Endothelial cell of umbilical vein (primary cell): Measurements from ENCODE around the gene BLM. TPM values are rescaled to one million over a fixed set of nuclear protein-coding genes. Genes with fewer than 3 reads are reported as not detected.

Source experiments
- BruUV-seq: library from RNA; stranded (reverse); fragments of 400-500 nt; replicated peaks from 2 replicates; lab custom pipeline; 2021; lab: Mats Ljungman, UMichigan
- CTCF ChIA-PET: fragments of 300-600, 350-600 bp; sonication (Branson Sonifier 250); formaldehyde crosslinking; loops from one replicate; lab custom pipeline; 2021; ENCODE audit warnings: antibody characterized with exemption, inconsistent platforms; lab: Charles Lee
- POLR2A ChIA-PET: fragments of 300-600, 350-600 bp; sonication (Branson Sonifier 250); formaldehyde crosslinking; loops from one replicate; lab custom pipeline; 2021; ENCODE audit warnings: antibody characterized with exemption, inconsistent platforms; lab: Charles Lee
- DNase-seq: peaks from one replicate; pipeline ENCODE4 v3.0.0-alpha.2; 2011; ENCODE audit warnings: low read depth, low spot score
- FAIRE-seq: peaks from 2 replicates; lab custom pipeline; 2011; peaks lifted over from hg19 to GRCh38; lab: Jason Lieb, UNC
- H2AFZ ChIP-seq: 2 replicates; pipeline ENCODE4 v1.6.0; 2012; ENCODE audit warnings: low read depth, low read length, control low read depth, inconsistent platforms
- H3K27ac ChIP-seq: 2 replicates; pipeline ENCODE4 v1.5.1; 2011; ENCODE audit warnings: low read depth, mild to moderate bottlenecking, control low read depth, low read length, moderate library complexity; ENCODE audit not compliant: insufficient read depth
- H3K27me3 ChIP-seq, 2 experiments: 2 replicates each; pipeline versions ENCODE4 v1.6.0 to v1.6.1; 2011; ENCODE audit warnings: low read length in 2 of 2, mixed read lengths in 1 of 2; ENCODE audit not compliant: control insufficient read depth in 2 of 2, insufficient read depth in 2 of 2
- H3K36me3 ChIP-seq, 2 experiments: 2 replicates in 1 of 2; 3 replicates in 1 of 2; pipeline ENCODE4 v1.5.1; 2011; ENCODE audit warnings: low read length in 2 of 2, mild to moderate bottlenecking in 1 of 2, moderate library complexity in 1 of 2; ENCODE audit not compliant: control insufficient read depth in 2 of 2, insufficient read depth in 2 of 2; ENCODE audit errors: extremely low read depth in 1 of 2
- H3K4me1 ChIP-seq: 3 replicates; pipeline ENCODE4 v1.5.1; 2011; ENCODE audit warnings: mild to moderate bottlenecking, low read length; ENCODE audit not compliant: control insufficient read depth, insufficient read depth; ENCODE audit errors: extremely low read depth
- H3K4me2 ChIP-seq: 2 replicates; pipeline ENCODE4 v1.6.1; 2011; ENCODE audit warnings: low read length, control low read depth, mixed read lengths; ENCODE audit not compliant: insufficient read depth
- H3K4me3 ChIP-seq, 3 experiments: fragments of 200-600 bp in 1 of 3; sonication (generic), shearing (Covaris generic) in 1 of 3; replicated peaks in 1 of 3; 2 replicates each; pipeline ENCODE4 v1.5.1; 2011 to 2016; ENCODE audit warnings: control low read depth in 3 of 3, low read length in 3 of 3, mild to moderate bottlenecking in 2 of 3, inconsistent platforms in 1 of 3, low read depth in 1 of 3, moderate library complexity in 1 of 3; ENCODE audit not compliant: insufficient read depth in 1 of 3
- H3K79me2 ChIP-seq: 2 replicates; pipeline ENCODE4 v1.6.0; 2012; ENCODE audit warnings: low read length, inconsistent platforms; ENCODE audit not compliant: control insufficient read depth, insufficient read depth
- H3K9ac ChIP-seq: replicated peaks from 2 replicates; pipeline ENCODE3; 2011; ENCODE audit warnings: low read length, control low read depth; ENCODE audit not compliant: insufficient read depth; ENCODE audit errors: extremely low read depth
- H3K9me1 ChIP-seq: replicated peaks from 3 replicates; pipeline ENCODE4 v1.6.0; 2011; ENCODE audit warnings: mild to moderate bottlenecking, low read length; ENCODE audit not compliant: control insufficient read depth, insufficient read depth; ENCODE audit errors: extremely low read depth
- H3K9me3 ChIP-seq: replicated peaks from 2 replicates; pipeline ENCODE4 v1.5.1; 2012; ENCODE audit warnings: low read length, inconsistent platforms; ENCODE audit not compliant: control insufficient read depth, insufficient read depth
- H4K20me1 ChIP-seq: replicated peaks from 2 replicates; pipeline ENCODE3; 2011; ENCODE audit warnings: mild to moderate bottlenecking, low read length; ENCODE audit not compliant: control insufficient read depth, insufficient read depth; ENCODE audit errors: extremely low read depth
- CTCF ChIP-seq, 2 donors: IDR thresholded peaks; 1 replicate in 1 of 2; 2 replicates in 1 of 2; pipeline ENCODE4 v1.5.1; 2011; ENCODE audit warnings: low read length in 2 of 2, mild to moderate bottlenecking in 2 of 2, moderate library complexity in 2 of 2, control low read depth in 1 of 2, inconsistent platforms in 1 of 2, low read depth in 1 of 2; ENCODE audit not compliant: insufficient read depth in 1 of 2; ENCODE audit errors: extremely low read depth in 1 of 2
- EZH2 ChIP-seq: IDR thresholded peaks from 2 replicates; pipeline ENCODE4 v1.6.1; 2012; ENCODE audit warnings: borderline replicate concordance, low read depth, mild to moderate bottlenecking, moderate library complexity, low read length, inconsistent platforms; ENCODE audit not compliant: severe bottlenecking
- FOS ChIP-seq: IDR thresholded peaks from 2 replicates; pipeline ENCODE4 v1.6.1; 2011; ENCODE audit warnings: mild to moderate bottlenecking, low read length, moderate library complexity, borderline replicate concordance; ENCODE audit not compliant: insufficient read depth
- GATA2 ChIP-seq: IDR thresholded peaks from 2 replicates; pipeline ENCODE4 v1.7.0; 2011; ENCODE audit warnings: low read depth, mild to moderate bottlenecking, moderate library complexity, mixed read lengths, low read length; ENCODE audit not compliant: insufficient read length, insufficient read depth
- JUN ChIP-seq: IDR thresholded peaks from 2 replicates; pipeline ENCODE4 v1.6.1; 2011; ENCODE audit warnings: borderline replicate concordance, low read depth; ENCODE audit not compliant: insufficient read length, insufficient read depth
- MYC ChIP-seq: IDR thresholded peaks from one replicate; pipeline ENCODE4 v1.6.1; 2011; ENCODE audit warnings: mild to moderate bottlenecking, low read depth, low read length
- POLR2A ChIP-seq: IDR thresholded peaks from 2 replicates; pipeline ENCODE4 v1.6.1; 2012; ENCODE audit warnings: low read depth, mild to moderate bottlenecking, control low read depth, low read length
- POLR2AphosphoS5 ChIP-seq: IDR thresholded peaks from 2 replicates; pipeline ENCODE4 v1.6.1; 2012; ENCODE audit warnings: low read depth, mild to moderate bottlenecking, control low read depth, low read length, moderate library complexity; ENCODE audit not compliant: insufficient read depth
- dilution Hi-C: fragments of 300-500 bp; cut with MboI; formaldehyde crosslinking; loops from one replicate; pipeline ENCODE4 v1.15.0; 2019; ENCODE audit warnings: low sequenced_read_pairs; ENCODE audit not compliant: extremely low pct_ligation_motif_present
- intact Hi-C: fragments of 100-400 bp; cut with micrococcal nuclease; formaldehyde crosslinking; loops from one replicate; pipeline ENCODE4 v1.10.0; 2022
- polyA plus RNA-seq, 4 experiments: library from polyadenylated mRNA; depleted of rRNA in 3 of 4; stranded (reverse) in 3 of 4; unstranded in 1 of 4; fragments of >200 nt; gene quantifications; 2 replicates each; pipeline versions ENCODE4 v1.2.1 to v1.2.3, GENCODE V29; 2011 to 2012; ENCODE audit warnings: missing spikeins in 1 of 4
- total RNA-seq: library from RNA; stranded (reverse); gene quantifications from 2 replicates; pipeline ENCODE4 v1.2.3, GENCODE V29; 2021
- TF ChIP-seq, protein P1 (sequence below): IDR thresholded peaks from 2 replicates; pipeline ENCODE4 v1.6.1; 2011; ENCODE audit not compliant: insufficient read depth, insufficient read length

The BLM gene
- total and polyA plus RNA-seq, 2 donors (not counting 3 experiments of a cell fraction or from before 2014, with no cell fraction given), result 3.8 to 17.3 TPM

- Histone ChIP-seq H4K20me1 (no peaks in the 10 kb centered on the region), H3K4me3 (no peak overlapping the region), H2AFZ (no peak overlapping the region), H3K9me1 (no peaks in the 10 kb centered on the region), H3K4me2 (no peak overlapping the region), H3K4me1 (no peaks in the 10 kb centered on the region), H3K27ac (no peak overlapping the region), H3K9me3 (no peaks in the 10 kb centered on the region), H3K36me3 (no peaks in the 10 kb centered on the region), H3K79me2 (no peaks in the 10 kb centered on the region), H3K27me3 (no peaks in the 10 kb centered on the region), H3K9ac (no peak overlapping the region)
- TF ChIP-seq POLR2AphosphoS5 (no peak), JUN (no peak), CTCF (IDR thresholded peaks at IDR 0.05; ENCODE audit: extremely low read depth in 1 of 2, insufficient read depth in 1 of 2, low read depth in 1 of 2, low read length in 2 of 2) (no peak), EZH2 (no peak), MYC (no peak), FOS (no peak), POLR2A (no peak), GATA2 (no peak)
- TF ChIP-seq, protein P1, sequence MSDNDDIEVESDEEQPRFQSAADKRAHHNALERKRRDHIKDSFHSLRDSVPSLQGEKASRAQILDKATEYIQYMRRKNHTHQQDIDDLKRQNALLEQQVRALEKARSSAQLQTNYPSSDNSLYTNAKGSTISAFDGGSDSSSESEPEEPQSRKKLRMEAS, result no peak
- intact Hi-C loops (loop anchor here (2.0 kb wide), 1 partner anchor 67 kb away; no protein-coding TSS in a partner anchor), dilution Hi-C loops (no loop called here)
- ChIA-PET POLR2A (no interaction called here), CTCF (no interaction called here)
- BruUV-seq, result no TSS peak
- DNase-seq (no peak), FAIRE-seq (no peak)
Measured at GRCh38 chr15:90819390-90819789, 102.2 kb downstream of the BLM start.
